DMS114 treated with DMSO at 0.1 percent for 48 hours (cell line): ENCODE data around the gene CHST6.
A peak's percentile ranks its signal among the peaks of the same experiment; 100 is the strongest.
"Not testable (repeated sequence)": the region's sequence is repeated elsewhere in the genome, so short reads cannot be mapped to it uniquely, and the experiment has no call there.

Source experiments
- DNase-seq: peaks from one replicate; lab custom pipeline; 2025; ENCODE audit not compliant: unreplicated experiment; lab: John Stamatoyannopoulos, UW

Gene CHST6

GRCh38 chr16:75495076-75495674 lies at the start of gene CHST6:
Gene CHST6, minus strand, starts transcription at chr16:75495441. Its CDS starts 15,613 bp downstream, at chr16:75479828.
- peak; percentile 21 for DNase-seq

DNA sequence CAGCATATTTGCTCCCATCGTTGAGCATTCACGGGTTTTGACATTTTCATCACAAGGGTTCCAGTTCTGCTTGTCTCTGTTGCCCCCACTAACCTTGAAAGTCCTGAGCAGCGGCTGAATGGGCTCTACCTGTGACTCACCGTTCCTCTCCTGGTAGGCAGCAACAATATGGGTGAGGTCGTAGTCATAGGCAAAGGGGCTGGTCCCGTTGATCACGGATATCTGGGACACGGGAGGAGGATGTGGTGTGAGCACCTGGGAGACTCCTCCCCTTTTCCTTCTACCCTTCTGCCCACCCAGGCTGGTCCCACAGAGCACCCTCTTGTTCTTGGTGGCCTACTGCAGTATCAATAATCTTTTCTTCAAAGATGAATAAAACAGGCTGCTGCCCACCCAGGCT lies 47.2 kb upstream of the CHST6 start:
- not testable (repeated sequence) for DNase-seq

- DNase-seq, result no peak
These were observed 46.0 kb upstream of the CHST6 start for GRCh38 chr16:75541236-75541635.

DNA sequence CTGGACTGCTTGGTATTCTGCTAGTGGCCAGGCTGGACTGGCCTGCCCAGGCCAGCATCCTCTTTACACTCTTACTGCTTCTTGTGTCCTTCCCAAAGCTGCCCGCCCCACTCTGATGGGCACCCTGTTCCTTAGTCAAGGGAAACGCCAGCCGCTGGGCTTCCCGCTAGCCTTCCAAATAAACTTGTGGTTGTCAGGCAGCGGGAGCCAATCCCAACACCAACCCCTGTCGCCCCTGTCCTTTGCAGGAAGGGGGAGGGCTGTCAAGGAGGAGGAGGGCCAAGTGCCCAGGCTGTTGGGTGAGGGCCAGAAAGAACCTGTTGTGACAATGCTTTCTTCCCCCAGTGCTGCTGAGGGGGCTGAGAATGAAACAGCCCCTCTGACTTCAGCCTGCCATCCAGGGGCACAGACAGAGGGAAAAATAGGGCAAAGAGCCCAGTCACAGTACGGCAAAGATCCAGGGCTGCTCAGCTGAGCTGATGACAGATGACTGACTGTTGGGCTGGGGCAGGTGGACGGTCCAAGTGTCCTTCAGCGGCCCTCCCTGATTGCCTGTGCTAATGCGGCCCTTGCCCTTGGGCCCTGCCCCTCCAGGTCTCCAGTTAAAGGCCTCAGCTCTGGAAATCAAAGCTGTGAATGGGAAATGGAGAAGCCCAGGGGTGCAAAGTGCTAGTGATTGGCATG lies 43.8 kb upstream of the CHST6 start:
- DNase-seq, result not testable (repeated sequence)

DNA sequence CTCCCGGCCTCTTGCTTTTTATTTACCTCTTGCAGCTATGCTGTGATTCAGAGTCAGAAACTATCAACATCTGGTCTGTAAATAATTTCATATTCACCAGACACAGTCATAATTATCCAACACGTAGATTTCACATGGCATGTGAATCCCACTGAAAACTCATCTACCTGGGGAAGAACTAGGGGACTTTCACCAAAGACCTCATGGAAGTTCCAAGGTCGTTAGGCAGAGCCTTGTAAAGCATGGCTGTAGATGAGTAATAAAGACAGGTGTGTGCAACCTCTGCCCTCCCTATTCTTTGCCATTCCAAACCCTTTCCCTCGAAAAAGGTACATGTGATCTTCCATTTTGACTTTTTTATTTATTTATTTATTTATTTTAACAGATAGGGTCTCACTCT lies 42.5 kb upstream of the CHST6 start:
- no peak for DNase-seq

GRCh38 chr16:75535901-75536300 lies 40.7 kb upstream of the CHST6 start, which contains the start of gene CHST5:
Gene CHST5, minus strand, starts transcription at chr16:75536108. Its CDS starts 5,724 bp downstream, at chr16:75530384.
- DNase-seq, result no peak

GRCh38 chr16:75535211-75535843 lies 40.1 kb upstream of the CHST6 start:
- DNase-seq, result no peak

DNA sequence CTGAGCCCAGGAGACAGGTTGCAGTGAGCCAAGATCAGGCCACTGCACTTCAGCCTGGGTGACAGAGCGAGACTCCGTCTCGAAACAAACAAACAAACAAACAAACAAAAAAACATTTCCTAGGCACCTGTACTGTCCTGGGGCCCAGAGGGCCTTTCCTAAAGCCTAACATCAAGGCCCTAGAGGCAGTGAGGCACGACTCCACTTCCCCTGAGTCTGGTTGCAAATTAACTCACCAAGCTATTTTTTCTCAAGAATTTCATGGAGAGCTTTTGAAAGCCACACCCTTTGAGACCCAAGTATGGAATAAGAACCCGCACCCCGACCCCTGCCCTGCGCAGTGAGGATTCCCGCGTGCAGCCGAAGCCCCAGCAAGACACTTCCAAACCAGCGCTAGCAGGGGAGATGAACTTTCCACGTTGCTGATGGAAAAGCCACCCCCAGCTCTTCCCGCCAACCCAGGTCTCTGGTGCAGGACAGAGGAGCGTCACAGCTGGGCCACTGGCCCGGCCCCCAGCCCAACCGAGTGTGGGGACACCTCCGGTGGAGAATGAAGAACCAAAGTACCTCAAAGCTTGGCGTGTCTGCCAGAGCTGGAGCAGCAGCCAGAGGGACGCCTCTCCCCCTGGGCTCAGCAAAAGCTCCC lies 39.4 kb upstream of the CHST6 start:
- no peak for DNase-seq

- DNase-seq, result no peak
These were observed 37.5 kb upstream of the CHST6 start for GRCh38 chr16:75532791-75533190.

DNA sequence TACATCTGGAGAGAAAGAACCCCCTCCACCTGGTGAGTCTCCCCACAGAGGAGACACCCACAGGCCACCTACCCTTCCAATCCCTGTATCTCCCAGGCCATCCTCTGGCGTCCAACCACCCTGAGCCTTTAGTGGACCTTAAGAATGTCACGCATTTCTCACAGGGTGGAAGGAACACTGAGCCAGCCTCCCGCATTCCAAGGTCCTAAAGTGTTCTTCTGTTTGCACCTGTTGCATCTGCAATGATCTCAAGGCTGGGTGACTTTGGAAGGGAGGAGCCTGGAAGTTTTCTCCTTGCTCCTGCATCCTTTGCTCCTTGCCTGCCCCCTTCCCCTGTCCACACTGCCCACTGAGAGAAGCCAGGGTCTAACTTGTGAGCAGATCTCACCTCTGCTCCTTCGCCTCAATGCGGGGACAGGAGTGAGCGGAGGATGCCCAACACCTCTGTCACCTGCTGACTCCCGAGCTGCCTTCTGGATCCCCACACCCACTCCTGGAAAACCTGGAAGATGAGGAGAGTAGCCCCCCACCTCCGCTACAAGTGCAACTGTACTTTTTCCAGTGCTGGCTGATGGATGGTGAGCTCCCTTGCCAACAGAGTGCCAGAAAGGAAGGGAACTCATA lies 37.0 kb upstream of the CHST6 start:
- no peak for DNase-seq

DNA sequence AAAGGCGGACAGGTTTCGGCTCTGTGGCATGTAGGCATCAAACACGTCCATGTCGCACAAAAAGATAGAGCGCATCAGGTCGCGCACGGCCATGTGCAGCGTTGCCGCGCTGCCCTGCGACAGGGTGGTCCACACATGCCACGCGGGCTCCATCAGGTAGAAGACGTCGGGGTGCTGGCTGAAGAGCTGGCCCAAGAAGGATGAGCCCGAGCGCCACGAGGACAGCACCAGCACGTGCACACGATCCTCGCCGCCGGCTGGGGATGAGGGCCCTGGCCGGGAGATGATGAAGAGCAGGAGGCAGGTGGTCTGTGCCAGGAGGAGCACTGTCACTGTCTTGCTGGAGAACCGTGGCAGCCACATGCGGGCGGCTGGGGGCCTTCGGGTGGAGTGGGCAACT lies 34.7 kb upstream of the CHST6 start:
- DNase-seq, result no peak

DNA sequence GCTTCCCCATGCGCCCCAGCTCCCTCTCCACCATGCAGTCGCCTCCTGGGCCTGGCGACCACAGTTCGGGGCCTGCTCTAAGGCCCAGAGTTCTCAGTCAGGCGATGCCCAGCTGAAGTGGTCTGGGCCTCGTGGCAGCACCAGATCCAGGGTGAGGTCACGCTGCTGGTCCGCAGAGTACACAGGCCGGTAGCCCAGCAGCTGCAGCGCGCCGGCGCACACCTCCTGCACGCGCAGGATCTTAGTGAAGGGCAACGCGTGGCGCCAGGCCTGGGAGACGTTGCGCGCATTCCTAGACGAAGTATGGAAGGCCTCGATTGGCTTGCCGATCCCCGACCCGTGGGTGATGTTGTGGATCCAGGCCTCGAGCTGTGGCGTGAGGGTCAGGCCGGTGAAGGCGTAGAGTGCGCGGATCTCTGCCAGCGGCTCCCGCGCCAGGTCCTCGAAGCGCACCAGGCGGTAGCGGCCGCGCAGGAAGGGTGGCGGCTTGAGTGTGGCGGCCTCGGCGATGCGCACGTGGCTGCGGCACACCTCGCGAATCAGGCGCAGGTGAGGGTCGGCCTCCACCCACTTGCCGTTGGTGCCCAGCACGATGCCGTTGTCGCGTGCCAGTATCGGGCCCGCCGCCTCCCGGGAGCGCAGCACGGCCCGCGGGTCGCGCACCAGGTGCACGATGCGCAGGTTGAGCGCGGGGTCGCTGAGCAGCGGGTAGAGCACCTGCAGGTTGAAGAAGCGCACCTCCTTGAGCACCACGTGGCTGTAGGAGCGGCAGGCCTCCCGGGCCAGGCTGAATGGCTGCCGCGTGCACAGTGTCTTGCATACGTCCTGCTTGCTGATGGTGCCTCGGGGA lies 34.0 kb upstream of the CHST6 start:
- no peak for DNase-seq

DNA sequence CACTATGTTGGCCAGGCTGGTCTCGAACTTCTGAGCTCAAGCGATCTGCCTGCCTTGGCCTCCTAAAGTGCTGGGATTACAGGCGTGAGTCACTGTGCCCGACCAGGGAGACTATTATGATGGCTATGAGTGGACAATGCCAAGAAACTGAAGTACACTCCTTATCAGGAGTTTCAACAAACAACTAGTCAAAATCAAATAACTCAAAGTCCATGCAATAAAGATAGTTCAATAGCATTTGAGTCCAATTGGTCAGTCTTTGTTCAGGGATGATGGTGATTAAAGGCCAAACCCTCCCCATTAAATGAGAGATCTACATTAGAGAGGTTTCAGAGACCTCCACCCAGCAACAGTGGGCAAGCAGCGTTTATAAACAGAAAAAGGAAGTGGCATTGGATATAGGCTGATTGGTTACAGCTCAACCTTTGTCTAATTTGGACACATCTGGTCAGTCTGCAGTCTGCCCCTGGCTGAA lies 32.6 kb upstream of the CHST6 start:
- no peak for DNase-seq

- DNase-seq, result no peak
These were observed 31.0 kb upstream of the CHST6 start for GRCh38 chr16:75526032-75526790.

DNA sequence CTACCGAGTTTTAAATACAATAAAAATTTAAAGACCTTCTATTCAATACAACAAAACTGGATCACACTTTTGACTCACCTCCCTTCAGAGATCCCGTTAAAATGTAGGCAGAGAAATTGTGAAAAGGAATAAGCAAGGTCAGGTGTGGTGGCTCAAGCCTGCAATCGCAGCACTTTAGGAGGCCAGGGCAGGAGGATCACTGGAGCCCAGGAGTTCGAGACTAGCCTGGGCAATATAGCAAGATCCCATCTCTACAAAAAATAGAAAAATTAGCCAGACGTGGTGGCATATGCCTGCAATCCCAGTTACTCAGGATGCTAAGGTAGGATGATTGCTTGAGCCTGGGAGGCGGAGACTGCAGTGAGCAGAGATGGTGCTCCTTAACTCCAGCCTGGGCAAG lies 23.9 kb upstream of the CHST6 start:
- DNase-seq, result no peak

- not testable (repeated sequence) for DNase-seq
These were observed 21.1 kb upstream of the CHST6 start for GRCh38 chr16:75516189-75516966.

DNA sequence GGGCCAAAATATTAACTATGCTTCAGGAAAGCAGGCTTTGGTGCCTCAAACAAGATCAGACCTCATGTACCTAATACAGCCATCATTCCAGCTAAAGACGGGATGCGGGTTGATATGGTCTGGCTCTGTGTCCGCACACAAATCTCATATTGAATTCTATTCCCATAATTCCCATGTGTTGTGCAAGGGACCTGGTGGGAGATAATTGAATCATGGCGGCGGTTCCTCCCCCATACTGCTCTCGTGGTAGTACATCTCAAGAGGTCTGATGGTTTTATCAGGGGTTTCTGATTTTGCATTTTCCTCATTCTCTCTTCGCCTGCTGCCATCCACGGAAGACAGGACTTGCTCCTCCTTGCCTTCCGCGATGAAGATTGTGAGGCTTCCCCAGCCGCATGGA lies 19.1 kb upstream of the CHST6 start:
- DNase-seq, result no peak

DNA sequence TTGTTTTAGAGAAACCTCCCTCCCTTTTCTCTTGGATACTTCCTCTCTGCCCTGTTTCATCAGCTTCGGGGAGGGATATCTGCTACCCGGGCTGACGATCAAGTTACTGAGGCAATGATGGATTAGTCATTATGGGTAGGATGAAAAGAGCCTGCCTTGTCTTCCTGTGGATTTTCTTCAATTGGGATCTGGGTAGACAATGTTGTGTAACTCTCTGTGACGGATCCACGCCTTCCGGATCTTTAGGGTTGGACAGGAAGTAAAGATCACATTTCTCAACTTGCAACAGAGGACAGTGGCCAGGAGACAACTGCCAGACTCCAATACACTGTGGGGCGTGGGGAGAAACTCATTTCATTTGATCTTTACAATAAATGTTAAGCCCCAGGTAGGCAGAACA lies 11.3 kb upstream of the CHST6 start:
- no peak for DNase-seq

DNA sequence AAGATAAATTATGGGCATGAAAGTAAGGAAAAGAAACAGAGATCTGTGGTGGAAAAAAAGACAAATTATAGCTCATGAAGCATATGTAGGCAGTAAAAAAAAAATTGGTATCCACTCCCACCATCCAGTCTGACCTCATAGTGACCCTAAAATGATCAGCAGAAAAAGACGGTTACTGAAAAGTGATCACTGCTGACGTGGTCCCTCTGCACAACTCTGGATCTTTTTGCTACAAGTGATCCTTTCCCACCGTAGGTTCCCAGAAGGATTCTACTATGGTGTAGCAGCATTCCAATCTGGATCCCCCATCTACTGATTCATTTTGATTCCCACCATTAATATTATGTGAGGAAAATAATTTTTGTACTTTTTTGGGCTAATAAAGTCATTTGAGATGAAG lies 10.9 kb upstream of the CHST6 start:
- DNase-seq, result no peak
